ENCODE results near the gene RABGAP1. TPM values are rescaled to one million over a fixed set of nuclear protein-coding genes. Genes with fewer than 3 reads are reported as not detected.

RABGAP1 gene
- total RNA-seq, 1 donor from 2014 or later = 62.0 TPM

DNA sequence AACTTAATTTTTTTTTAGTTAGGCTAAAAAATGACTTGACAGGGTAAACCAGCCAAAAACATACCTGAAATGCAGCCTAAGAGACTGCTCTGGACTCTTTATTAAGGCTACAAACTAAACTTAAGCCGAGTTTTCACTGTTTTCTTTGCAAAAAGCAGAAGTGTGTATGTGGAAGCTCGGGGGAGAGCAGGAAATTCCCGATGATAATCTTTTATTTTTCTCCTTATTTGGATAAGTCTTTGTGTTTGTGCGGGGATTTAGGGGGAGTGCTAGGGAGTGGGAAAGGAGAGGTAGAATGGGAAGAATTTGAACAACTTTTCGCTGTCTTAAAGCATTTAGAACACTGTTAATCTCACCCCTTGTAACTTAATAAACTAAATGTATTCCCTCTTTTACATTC, 61.9 kb downstream of the RABGAP1 start:
- Histone ChIP-seq H3K4me1 (peaks cover 9% of the 10 kb centered on the region), H3K4me3 (no peak overlapping the region), H3K36me3 (peaks cover 64% of the 10 kb centered on the region), H3K27ac (no peak overlapping the region), H3K9me3 (no peaks in the 10 kb centered on the region), H3K27me3 (ENCODE audit: low read depth) (no peaks in the 10 kb centered on the region)
- no peak for ATAC-seq
- no peak for DNase-seq
- intact Hi-C loops (cut with DNase I) = no loop called here
- TF ChIP-seq, protein P1, sequence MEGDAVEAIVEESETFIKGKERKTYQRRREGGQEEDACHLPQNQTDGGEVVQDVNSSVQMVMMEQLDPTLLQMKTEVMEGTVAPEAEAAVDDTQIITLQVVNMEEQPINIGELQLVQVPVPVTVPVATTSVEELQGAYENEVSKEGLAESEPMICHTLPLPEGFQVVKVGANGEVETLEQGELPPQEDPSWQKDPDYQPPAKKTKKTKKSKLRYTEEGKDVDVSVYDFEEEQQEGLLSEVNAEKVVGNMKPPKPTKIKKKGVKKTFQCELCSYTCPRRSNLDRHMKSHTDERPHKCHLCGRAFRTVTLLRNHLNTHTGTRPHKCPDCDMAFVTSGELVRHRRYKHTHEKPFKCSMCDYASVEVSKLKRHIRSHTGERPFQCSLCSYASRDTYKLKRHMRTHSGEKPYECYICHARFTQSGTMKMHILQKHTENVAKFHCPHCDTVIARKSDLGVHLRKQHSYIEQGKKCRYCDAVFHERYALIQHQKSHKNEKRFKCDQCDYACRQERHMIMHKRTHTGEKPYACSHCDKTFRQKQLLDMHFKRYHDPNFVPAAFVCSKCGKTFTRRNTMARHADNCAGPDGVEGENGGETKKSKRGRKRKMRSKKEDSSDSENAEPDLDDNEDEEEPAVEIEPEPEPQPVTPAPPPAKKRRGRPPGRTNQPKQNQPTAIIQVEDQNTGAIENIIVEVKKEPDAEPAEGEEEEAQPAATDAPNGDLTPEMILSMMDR (IDR thresholded peaks at IDR 0.05) = no peak

DNA sequence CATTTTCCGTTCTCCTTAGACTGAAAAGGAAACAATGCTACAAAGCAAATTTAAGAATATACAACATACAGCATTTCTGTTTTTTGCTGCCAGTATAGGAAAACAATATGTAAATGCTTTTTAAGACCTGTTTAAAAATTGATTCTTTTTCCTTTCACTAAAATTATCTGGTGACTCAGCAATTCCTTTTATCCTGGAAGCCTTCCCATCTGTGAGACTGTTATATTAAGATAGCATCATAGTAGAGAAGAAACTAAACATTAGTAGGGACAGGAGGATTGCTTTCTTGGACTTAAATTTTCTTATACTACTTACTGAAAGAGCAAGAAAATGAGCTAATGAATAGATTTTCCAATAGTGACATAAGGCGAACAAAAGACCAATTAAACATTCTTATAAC, 62.6 kb downstream of the RABGAP1 start:
- no peaks in the 10 kb centered on the region for H3K27me3 ChIP-seq (ENCODE audit: low read depth)
- peaks cover 57% of the 10 kb centered on the region for H3K36me3 ChIP-seq
- intact Hi-C loops (cut with DNase I) = no loop called here
- DNase-seq = no peak
- H3K27ac ChIP-seq = no peak overlapping the region
- no peak for ATAC-seq
- peaks cover 9% of the 10 kb centered on the region for H3K4me1 ChIP-seq
- TF ChIP-seq, protein P1 (IDR thresholded peaks at IDR 0.05) = no peak
- H3K4me3 ChIP-seq = no peak overlapping the region
- H3K9me3 ChIP-seq = no peaks in the 10 kb centered on the region

DNA sequence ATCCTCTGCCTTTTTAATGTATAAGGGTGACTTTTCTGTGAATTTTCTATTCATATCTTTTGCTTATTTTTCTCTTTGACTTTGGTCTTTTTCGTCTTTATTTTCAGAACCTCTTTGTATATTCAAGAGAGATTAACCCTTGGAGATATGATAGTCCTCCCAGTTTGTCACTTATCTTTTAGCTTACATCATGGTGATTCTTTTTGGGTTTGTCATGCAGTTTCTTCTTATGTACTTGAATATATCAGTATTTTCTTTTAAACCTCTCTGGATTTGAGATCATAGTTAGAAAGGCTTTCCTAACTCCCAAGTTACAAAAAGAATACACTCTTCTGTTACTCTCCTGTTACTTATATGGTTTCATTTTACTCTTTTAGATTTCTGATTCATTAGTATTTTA, 65.1 kb downstream of the RABGAP1 start:
- TF ChIP-seq, protein P1 (IDR thresholded peaks at IDR 0.05) = no peak
- DNase-seq (no peak), ATAC-seq (no peak)
- no peak overlapping the region for H3K4me3 ChIP-seq
- intact Hi-C loops (cut with DNase I) = no loop called here
- peaks cover 14% of the 10 kb centered on the region for H3K4me1 ChIP-seq
- H3K27me3 ChIP-seq (ENCODE audit: low read depth) = no peaks in the 10 kb centered on the region
- no peak overlapping the region for H3K27ac ChIP-seq
- no peaks in the 10 kb centered on the region for H3K9me3 ChIP-seq
- peaks cover 46% of the 10 kb centered on the region for H3K36me3 ChIP-seq

DNA sequence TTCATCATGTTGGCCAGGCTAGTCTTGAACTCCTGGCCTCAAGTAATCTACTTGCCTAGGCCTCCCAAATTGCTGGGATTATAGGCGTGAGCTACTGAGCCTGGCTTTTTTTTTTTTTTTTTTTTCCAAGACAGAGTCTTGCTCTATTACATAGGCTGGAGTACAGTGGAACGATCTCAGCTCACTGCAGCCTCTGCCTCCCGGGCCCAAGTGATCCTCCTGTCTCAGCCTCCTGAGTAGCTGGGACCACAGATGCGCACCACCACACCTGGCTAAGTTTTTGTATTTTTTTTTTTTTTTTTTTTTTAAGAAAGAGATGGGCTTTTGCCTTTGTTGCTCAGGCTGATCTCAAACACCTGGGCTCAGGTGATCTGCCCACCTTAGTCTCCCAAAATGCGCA, 66.4 kb downstream of the RABGAP1 start:
- H3K36me3 ChIP-seq = peaks cover 45% of the 10 kb centered on the region
- no peaks in the 10 kb centered on the region for H3K27me3 ChIP-seq (ENCODE audit: low read depth)
- no peaks in the 10 kb centered on the region for H3K9me3 ChIP-seq
- H3K27ac ChIP-seq = no peak overlapping the region
- DNase-seq (no peak), ATAC-seq (no peak)
- H3K4me3 ChIP-seq = no peak overlapping the region
- H3K4me1 ChIP-seq = peaks cover 14% of the 10 kb centered on the region
- TF ChIP-seq, protein P1 (IDR thresholded peaks at IDR 0.05) = no peak
- intact Hi-C loops (cut with DNase I) = no loop called here

DNA sequence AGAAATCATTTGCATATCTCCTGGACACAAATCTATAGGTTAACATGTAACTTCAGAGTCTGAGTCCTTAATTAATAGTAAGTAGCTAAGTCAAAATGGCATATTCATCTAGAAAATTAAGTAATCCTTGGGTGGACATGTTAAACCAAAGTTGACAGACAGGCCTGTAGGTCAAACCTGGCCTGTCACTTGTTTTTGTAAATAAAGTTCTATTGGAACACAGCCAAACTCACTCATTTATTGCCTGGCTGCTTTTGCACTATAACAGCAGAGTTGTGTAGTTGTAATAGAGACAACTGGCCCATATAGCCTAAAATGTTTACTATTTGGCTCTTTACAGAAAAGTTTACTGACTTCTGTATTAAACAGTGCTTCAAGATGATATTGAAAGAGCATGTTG, 68.1 kb downstream of the RABGAP1 start:
- Histone ChIP-seq H3K27me3 (ENCODE audit: low read depth) (no peaks in the 10 kb centered on the region), H3K4me3 (no peak overlapping the region), H3K4me1 (peaks cover 5% of the 10 kb centered on the region), H3K9me3 (no peaks in the 10 kb centered on the region), H3K27ac (no peak overlapping the region), H3K36me3 (peaks cover 58% of the 10 kb centered on the region)
- ATAC-seq (no peak), DNase-seq (no peak)
- intact Hi-C loops (cut with DNase I) = no loop called here
- TF ChIP-seq, protein P1 (IDR thresholded peaks at IDR 0.05) = no peak

DNA sequence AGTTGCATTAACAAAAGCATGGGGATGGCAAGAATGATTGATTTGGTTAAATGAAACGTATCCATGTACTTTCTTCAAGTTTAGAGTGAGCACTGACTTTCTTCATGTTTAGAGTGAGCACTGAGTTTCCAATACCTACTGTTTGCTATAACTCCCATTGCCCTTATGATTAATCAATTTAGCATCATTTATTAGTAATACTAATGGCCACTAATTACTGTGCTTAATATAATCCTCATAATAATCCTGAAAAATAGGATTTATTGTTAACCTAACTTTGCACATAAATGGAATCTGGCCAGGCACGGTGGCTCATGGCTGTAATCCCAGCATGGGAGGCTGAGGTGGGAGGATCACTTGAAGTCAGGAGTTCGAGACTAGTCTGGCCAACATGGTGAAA, 70.6 kb downstream of the RABGAP1 start:
- ATAC-seq (no peak), DNase-seq (no peak)
- intact Hi-C loops (cut with DNase I) = no loop called here
- peak overlapping the region; percentile 2 for H3K27ac ChIP-seq
- peaks cover 55% of the 10 kb centered on the region for H3K36me3 ChIP-seq
- no peak overlapping the region for H3K4me3 ChIP-seq
- no peaks in the 10 kb centered on the region for H3K27me3 ChIP-seq (ENCODE audit: low read depth)
- no peaks in the 10 kb centered on the region for H3K9me3 ChIP-seq
- peaks cover 5% of the 10 kb centered on the region for H3K4me1 ChIP-seq
- TF ChIP-seq, protein P1 (IDR thresholded peaks at IDR 0.05) = no peak
